ENCODE results near the gene CLTA.

GRCh38 chr9:36149197-36149596 lies 41.5 kb upstream of the CLTA start:
- TF ChIP-seq CTCF (IDR thresholded peaks at IDR 0.05) (no peak), POLR2A (IDR thresholded peaks at IDR 0.05) (no peak)
